DMS79 treated with DMSO at 0.1 percent for 48 hours (cell line): ENCODE measurements around the gene SLC7A5.
"Not testable (repeated sequence)": the region's sequence is repeated elsewhere in the genome, so short reads cannot be mapped to it uniquely, and the experiment has no call there.

Experiments
- DNase-seq: peaks from one replicate; lab custom pipeline; 2025; lab: John Stamatoyannopoulos, UW

The SLC7A5 gene

DNA sequence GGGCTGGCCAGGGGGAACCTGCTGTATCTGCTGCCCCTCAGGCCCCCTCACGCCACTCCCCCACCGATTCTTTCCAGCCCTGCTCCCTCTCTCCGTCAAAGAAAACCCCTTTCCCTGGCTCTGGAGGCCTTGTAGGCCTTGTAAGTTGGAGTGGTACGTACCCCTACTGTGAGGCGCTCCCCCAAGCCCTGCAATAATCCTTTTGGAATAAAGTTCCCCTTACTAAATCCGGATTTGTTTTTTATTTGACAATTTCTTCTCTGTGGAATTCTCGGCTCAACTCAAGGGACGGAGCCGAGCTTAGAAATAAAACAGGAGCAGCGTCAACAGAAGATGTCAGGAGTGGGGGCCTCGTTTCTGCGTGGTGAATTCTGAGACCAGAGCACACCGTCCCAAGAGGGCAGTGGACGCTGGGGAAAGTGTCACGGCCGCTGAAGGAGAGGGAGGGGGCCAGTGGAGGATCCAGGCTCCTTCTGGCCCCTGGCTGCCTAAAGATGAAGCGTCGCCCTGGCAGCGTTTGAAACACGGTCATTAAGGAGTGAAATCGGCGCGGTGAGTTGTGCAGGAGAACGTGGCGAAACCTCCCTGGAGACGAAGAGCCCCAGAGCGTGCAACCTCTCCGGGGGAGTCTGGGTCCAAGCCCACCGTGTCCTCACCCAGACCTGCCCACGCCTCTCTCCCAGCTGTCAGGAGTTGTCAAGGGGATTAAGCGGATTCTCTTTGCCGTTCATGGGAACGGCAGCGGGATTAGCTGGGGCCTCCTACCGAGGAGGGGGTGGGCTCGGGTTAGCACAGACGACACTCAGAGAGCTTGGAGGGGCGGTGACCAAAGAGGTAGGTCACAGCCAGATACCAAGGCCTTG is 47.0 kb downstream of the SLC7A5 start:
- no peak for DNase-seq

DNA sequence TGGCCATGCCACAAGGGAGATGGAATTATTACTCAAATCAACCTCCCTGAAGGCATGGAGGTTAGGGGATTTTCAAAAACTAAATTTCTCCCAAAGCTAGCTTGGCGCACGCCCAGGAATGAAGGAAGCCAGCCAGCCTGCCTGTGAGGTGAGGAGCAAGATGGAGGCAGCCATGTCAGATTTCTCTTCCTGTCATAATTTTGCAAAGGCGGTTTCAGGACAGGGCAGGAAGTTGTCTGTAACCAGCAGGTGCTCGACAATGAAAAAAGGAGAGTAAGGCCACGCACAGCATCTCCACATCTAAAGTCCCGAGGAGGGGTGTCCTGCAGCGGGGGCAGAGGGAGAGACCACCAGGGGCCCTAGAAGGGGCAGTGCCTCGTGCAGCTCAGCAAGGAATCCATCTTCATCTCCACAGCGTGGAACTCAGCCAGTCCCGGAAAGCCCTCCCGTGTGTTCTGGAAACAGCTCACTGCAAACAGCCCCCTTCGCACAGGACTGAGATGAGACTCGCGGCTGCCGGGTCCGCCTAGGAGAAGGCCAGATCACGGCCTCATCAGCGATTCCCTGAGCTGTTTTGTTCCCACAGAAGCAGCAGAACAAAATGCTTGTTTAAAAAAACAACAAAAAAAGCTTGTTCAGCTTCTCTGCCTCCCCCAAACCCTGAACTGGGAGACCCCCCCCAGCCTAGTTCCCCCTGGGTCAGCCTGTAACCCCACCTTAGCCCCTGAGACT is 47.8 kb downstream of the SLC7A5 start:
- DNase-seq, result no peak

DNA sequence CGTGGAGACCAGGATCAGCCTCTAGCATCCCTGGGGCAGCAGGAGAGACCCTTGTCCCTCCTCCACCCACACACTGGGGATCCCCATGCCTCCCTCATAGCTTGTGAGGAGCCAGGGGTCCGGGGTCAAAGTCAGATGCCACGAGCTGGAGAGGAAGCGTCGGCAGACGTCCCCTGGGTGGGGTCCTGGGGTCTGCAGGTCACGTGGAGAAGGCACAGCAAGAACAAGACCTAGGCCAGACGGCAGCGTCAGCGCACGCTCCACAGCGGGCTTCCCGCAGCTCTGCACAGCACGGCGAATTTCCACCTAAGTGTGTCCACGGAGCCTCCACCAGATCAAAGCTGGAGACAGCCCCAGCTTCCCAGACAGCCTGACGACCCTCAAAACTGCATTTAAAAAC is 49.3 kb downstream of the SLC7A5 start:
- DNase-seq, result no peak

DNA sequence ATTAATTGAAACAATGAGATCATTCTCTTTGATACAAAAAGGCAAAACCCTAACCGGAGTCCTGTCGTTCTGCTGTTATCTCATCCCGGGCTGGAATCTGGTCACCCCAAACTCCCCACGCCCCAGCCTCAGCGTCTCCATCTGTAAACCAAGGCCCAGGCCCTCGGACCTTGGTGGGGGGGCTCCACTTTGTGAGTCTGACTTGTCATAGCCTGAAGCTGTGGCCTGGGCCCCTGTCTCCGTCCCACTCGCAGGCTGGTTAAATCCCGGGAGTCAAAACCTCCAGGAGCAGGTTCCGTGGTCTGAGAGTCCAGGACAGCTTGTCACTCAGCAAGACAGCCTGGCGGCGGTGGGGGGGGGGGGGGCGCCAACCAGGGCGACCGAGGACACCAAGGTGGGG is 50.0 kb downstream of the SLC7A5 start:
- DNase-seq, result no peak

DNA sequence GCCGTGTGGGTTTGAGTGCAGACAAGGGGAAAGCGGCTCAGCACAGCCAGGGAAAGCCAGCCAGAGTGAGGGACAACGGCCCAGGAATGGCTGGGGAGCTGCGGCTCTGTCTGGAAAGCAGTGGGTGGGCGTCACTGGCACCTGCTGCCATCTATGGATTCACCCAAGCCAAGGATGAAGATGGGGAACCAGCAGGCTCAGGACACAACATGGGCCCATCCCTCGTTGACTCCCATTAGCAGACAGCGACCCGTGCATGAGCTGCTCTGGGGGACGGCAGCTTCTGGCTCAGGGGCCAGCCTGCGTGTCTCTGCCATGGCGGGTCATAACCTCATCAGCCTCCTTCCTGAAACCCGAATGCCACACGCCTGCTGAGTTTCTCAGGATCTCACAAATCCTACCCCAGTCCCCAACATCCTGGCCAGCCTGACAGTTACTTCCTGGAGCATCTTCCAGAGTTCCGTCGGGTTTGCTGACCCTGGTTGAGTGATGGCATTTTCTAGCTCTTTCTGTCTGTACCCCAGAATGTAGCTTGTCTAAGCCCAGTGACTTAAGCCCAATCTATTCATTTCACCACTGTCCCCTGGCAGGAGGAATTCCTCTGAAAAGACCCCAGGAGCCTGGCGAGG is 50.7 kb downstream of the SLC7A5 start:
- DNase-seq, result no peak

DNA sequence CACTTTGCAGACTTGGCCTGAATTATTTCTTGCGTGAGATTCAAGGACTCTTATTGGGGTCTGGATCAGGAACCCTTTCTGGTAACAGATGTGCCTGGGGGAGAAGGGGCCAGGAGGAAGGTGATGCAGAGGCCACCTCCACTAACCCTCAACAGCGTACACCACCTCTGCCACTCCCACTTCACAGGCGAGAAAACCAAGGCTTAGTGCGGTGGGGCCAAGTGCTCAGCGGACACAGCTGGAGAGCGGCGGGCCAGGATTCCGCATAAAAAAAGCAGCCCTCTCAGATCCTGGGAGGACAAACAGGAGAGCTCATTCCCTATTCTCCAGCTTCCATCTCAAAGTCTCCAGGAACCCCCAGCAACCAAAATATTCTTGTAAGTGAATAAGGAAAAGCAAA is 51.4 kb downstream of the SLC7A5 start:
- DNase-seq, result no peak

DNA sequence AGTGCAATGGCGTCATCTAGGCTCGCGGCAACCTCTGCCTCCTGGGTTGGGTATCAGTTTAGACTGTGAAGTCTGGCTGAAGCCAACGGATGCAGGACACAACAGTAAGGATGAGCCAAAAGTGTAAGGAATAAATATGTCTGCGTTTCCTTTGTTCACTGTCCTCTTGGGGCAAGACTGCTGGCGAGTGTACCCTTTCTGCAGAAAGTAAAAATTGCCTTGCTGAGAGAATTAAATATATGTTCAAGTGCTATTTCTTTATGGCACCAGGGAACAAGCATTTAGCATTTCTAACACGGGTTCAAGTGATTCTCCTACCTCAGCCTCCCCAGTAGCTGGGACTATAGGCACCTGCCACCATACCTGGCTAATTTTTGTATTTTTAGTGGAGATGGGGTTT is 51.9 kb downstream of the SLC7A5 start:
- DNase-seq, result not testable (repeated sequence)

DNA sequence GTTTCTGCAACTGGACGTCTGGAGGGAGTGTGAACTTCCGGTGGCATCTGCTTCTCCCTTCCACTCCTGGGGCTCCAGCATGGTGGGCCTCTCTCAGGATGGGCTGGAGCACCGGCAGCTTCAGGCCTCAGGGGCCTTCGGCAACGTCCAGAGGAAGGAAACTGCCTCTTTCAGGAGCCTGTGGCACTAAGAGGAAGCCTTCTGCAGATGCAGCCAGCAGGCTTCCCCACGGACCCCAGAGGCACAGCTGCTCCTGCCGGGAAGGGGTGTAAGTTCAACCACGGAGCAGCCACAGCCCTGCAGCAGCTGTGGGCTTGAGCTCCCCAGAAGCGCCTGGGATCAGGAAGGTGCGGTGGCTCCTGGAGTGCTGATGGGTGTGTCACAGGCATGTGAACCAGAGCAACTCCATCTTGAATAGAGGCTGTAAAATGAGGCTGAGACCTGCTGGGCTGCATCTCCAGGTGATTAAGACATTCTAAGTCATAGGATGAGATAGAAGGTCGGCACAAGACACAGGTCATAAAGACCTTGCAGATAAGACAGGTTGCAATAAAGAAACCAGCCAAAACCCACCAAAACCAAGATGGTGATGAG is 52.7 kb downstream of the SLC7A5 start:
- DNase-seq, result no peak

DNA sequence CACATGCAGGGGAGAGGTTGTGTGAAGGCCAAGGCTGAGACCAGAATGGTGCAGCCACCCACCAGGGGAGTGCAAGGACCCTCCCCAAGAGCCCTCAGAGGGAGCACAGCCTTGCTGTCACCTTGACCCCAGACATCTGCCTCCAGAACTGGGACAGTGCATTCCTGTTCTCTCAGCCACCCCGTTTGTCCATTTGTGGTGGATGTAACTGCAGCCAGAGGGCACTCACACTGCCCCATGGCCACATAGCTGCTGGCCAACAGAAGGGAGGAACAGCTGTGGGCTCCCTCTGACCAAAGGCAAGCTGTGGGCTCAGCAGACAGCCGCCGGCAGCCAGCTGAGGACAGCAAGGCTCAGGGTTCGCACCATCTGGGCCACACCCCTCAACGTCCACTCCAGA is 53.7 kb downstream of the SLC7A5 start:
- no peak for DNase-seq

DNA sequence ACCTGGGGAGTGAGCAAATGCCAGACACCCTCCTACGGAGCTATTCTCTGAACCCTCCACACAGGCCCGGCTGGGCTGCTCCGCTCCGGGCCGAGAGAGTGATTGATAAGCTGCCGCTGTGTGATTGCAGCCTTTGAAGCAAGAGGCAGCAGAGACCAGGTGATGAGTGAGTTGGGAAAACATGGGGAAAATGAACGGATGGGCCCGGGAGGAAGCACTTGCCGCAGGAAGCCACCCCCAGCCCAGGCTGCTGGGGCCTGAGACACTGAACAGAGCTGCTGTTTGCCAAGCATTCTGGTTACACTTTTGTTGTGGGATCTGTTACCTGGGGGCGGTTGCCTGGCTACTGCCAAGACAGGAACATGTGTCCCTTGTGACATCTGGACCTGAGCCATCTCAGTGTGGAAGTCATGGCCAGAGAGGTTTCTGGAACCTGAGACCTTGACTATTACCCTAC is 57.1 kb downstream of the SLC7A5 start:
- DNase-seq, result no peak

DNA sequence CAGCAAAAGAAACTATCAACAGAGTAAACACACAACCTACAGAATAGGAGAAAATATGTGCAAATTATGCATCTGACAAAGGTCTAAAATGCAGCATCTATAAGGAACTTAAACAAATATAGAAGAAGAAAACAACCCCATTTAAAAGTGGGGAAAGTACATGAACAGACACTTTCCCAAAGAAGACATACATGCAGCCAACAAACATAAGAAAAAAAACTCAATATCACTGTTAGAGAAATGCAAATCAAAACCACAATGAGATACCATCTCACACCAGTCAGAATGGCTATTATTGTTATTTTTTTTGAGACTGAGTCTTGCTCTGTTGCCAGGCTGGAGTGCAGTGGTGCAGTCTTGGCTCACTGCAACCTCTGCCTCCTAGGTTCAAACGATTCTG is 57.9 kb downstream of the SLC7A5 start:
- DNase-seq, result not testable (repeated sequence)

DNA sequence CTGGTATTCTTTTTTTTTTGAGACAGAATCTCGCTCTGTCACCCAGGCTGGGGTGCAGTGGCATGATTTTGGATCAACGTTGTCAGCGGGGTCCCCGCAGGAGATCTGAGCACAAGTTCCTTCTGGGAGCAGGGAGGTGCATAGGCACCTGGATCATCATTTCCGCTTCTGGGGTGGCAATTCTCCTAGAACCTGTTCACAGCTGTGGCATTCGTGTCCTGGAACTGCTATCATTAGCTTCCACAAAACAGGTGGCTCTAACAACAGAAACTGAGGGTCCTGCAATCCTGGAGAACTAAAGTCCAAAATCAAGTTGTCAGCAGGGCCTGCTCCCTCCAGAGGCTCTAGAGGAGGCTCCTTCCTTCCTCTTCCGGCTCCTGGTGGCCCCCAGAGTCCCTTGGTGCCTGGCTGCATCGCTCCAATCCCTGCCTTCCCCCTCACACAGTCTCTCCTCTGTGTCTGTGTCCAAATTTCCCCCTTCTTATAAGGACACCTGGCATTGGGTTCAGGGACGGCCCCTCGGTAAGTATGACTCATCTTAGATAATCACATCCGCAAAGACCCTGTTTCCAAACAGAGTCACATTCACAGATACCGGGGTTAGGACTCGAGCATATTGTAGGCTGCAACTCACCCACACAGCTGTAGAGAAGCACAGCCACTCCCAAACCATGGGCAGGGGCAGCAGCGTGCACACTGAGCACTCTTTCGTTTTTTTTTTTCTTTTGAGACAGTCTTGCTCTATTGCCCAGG is 60.0 kb downstream of the SLC7A5 start:
- DNase-seq, result no peak

DNA sequence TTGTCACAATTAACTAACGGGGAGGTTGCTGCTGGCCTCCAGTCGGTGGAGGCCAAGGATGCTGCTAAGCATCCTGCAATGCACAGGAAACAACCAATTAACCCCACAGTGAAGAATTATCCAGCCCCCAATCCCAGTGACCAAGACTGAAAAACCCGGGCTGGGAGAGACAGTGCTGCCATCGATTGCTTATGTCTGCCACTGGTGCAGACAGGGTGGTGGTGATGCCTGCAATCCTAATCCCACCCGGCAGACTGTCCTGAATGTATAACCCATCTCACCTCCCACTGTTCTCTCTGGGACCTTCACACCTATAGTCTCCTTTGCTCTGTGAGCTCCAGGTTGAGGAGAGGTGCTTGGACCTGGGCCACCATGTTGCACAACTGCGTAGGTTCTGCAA is 61.2 kb downstream of the SLC7A5 start:
- no peak for DNase-seq

DNA sequence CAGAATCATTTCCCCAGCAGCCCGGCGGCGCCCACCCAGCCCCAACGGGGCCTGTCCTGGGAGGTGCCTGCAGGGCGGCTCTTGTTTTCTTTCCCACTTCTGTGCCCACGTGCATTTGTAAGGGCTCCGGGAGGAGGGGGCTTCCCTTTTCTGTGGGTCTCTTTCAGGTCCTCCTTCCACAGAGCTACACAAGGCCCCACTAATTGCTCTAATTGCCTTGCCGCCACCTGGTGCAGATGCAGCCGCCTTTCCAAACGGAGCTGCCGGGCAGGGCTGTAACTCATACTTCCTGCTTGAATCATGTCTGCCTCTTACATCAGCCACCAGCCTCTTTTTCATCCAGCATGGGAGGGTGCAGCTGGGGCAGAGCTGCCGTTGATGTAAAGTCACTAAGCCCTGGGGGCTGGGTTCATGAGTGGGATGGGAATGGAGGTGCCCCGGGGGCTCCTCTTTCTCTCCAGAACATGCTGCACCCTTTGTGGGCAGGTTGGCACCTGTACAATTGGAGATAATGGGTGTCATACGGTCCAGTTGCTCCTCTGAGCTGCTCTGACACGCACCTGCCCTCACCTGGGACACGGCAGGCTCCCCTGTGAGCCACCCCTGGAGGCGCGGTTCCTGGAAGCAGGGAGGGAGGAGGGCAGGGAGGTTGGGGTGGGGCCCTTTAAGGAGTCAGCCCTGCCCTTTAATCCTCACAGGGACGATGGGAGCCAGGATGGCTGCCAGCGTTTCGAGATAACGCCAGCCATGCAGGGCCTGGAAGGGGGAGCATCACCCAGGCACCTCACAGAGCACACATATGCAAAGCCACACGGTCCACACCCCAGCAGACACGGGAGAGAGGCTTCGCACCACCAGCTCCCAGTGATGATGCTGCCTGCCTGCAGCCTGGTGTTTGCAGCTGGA is 62.4 kb downstream of the SLC7A5 start:
- DNase-seq, result peak; percentile 68

DNA sequence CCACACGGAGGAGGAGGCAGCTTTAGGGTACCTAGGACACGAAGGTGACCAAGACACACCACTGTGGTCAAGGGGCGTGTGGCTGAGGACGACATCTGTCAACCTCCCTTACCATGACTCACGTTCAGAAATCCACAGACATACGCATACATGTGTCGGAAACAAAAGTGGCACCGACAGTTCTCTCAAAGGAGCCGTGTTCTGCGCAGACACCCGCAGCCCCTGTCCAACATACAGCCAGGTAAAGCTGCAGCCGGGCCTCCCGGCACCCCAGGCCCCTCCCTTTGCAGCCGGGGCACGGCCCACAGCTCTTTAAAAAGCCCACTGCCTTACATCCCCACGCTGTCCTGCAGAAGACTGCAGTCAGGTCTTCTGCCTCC is 63.1 kb downstream of the SLC7A5 start:
- DNase-seq, result no peak

DNA sequence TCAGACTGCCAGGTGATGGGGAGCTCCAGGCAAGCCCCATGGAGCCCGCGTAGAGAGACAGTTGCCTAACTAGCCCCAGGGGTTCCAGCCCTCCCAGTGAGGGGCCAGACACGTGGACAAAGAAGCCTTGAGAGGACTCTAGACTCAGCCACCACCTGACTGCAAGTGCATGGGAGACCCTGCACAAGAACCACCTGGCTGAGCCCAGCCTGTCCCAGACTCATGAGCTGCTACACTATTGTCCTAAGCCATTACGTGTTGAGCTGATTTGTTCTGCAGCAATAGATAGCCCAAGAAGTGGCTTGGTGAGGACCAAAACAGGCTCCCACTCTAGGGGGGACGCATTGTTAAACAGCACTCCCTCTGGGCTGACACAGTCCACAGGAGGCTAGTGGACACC is 65.9 kb downstream of the SLC7A5 start:
- DNase-seq, result no peak

DNA sequence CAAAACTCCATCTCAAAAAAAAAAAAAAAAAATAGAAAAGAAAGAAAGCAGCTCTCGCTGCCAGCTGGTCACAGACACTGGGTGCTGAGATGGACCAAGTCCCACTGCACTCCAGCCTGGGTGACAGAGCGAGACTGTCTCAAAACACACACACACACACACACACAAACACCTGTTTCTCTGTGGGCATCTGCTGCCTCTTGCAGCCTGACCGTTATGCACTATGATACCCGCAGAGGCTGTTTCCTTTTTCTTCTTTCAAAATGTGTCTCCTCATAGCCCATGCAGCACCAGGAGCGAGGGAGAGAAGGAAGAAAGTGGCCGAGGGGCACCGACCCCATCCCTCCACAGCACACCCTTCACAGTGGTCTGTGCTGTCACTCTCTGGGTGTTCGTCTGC is 66.6 kb downstream of the SLC7A5 start:
- DNase-seq, result no peak

DNA sequence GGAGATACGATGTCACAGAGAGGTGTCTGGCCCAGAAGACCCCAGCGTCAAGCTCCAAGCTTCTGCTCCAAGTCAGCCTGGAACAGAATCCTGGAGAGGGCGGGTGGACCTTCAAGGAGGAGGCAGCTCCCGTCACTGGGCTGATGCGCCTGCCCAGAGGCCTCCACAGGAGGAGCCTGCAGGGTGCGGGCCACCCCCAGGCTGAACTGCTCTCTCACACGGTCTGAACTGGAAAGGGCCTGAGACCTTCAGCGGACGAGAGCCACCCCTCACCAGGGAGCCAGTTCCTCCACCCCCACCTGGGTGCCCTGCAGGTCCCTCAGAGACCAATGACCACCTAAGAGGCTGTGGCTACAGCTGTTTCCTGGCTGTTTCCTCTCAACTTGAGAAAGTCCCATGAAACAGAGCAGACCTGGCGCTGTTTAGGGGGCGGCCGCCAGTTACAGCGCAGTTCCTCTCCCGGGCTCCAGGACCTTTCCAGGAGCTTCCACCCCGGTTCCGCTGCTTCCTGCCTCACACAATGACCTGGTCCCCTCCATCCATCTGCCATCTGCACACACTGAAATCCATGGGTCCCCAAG is 67.5 kb downstream of the SLC7A5 start:
- no peak for DNase-seq

DNA sequence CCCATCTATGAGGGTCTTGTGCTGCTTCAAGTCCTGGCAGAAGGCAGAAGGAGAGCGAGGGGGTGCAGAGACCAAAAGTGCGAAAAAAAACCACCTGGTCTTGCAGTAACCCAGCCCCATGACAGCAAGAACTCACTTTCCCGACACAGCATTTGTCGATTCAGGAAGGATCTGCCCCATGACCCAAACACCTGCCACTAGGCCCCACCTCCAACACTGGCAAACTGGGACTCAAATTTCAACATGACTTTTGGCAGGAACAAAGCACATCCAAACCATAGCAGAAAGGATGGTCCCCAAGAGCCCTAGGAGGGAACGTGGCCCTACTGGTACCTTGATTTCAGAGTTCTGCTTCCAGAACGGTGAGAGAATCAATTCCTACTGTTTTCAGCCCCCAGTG is 68.8 kb downstream of the SLC7A5 start:
- DNase-seq, result no peak

DNA sequence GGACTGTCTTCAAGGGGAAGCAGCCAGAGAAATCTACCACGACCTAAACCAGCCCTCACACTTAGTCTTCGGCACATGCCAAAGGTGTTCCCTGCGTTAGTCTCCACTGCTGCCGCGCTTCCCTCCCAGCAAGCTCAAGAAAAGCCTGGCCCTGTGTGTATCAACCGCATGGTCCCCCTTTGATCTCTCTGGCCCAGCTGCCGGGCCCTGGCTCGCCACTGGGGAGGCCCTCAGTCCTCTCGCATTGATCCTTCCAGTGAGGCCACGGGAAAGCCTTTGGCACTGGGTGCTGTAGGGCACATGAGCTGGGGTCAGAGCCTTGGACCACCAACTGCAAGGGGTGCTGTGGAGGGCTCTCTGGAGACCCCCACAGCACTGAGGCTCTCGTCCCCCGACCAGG is 74.0 kb downstream of the SLC7A5 start:
- no peak for DNase-seq
